AG04450 (cell line): ENCODE data around the gene TLR8. TPM values are rescaled to one million over a fixed set of nuclear protein-coding genes. Genes with fewer than 3 reads are reported as not detected.
"Not testable (repeated sequence)": the region's sequence is repeated elsewhere in the genome, so short reads cannot be mapped to it uniquely, and the experiment has no call there.

Source experiments
- CTCF ChIA-PET: fragments of 300-600, 350-600 bp; formaldehyde crosslinking; extraction: SDS; loops from one replicate; lab custom pipeline; 2022; ENCODE audit warnings: antibody characterized with exemption, inconsistent platforms; lab: Charles Lee
- POLR2A ChIA-PET: fragments of 350-600 bp; formaldehyde crosslinking; extraction: SDS; loops from one replicate; lab custom pipeline; 2021; ENCODE audit warnings: antibody characterized with exemption, inconsistent platforms; lab: Yijun Ruan, JAX
- DNase-seq: peaks from one replicate; pipeline ENCODE4 v3.0.0-alpha.2; 2011; ENCODE audit warnings: low read depth, low spot score
- H3K27ac ChIP-seq: one replicate; pipeline ENCODE4 v1.5.1; 2012; ENCODE audit warnings: low read depth, low read length, control low read depth
- H3K27me3 ChIP-seq: one replicate; pipeline ENCODE4 v1.6.0; 2012; ENCODE audit warnings: low read length; ENCODE audit not compliant: control insufficient read depth, insufficient read depth
- H3K4me3 ChIP-seq: 2 replicates; pipeline ENCODE4 v1.5.1; 2011; ENCODE audit warnings: mild to moderate bottlenecking, low read depth, low read length, control low read depth
- H3K9me3 ChIP-seq: 2 replicates; pipeline ENCODE4 v1.5.1; 2012; ENCODE audit warnings: low read length; ENCODE audit not compliant: control insufficient read depth, insufficient read depth
- CTCF ChIP-seq: IDR thresholded peaks from 2 replicates; pipeline ENCODE4 v1.5.1; 2011; ENCODE audit warnings: low read depth, low read length, control low read depth, inconsistent platforms
- polyA plus RNA-seq: library from polyadenylated mRNA; depleted of rRNA; stranded (reverse); fragments of >200 nt; gene quantifications from 2 replicates; pipeline ENCODE4 v1.2.3, GENCODE V29; 2011

TLR8 gene
- polyA plus RNA-seq, 1 experiment, result not detected

DNA sequence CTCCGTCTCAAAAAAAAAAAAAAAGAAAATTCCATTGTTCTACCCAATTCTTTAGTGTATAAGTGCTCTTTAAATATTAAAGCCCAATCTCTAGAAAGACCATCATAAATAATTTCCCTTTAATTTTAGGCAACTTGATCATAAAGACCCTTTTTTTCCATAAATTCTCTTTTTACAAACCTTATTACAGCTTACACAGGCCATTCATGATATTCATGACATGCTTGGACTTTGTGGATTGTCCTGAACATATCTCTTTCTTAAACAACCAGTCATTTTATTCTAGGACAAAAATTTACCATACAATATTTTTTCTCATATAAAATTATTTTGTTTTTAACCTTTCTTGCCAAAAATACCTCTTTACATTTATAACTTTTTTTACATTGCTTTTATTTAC, 30.5 kb downstream of the TLR8 start:
- no peak for TF ChIP-seq CTCF
- H3K9me3 ChIP-seq, result no peaks in the 10 kb centered on the region
- no peaks in the 10 kb centered on the region for H3K27me3 ChIP-seq
- ChIA-PET CTCF (interaction anchor here (2.3 kb wide), 1 partner anchor 10 kb away, joined by 30 read pairs; no protein-coding TSS in a partner anchor), POLR2A (no interaction called here)
- no peak for DNase-seq
- H3K27ac ChIP-seq, result no peak overlapping the region
- H3K4me3 ChIP-seq, result no peak overlapping the region

- DNase-seq, H3K4me3 ChIP-seq, POLR2A ChIA-PET, H3K9me3 ChIP-seq, CTCF ChIA-PET, H3K27me3 ChIP-seq, H3K27ac ChIP-seq: not testable (repeated sequence)
Measured at GRCh38 chrX:12940471-12940870, 34.1 kb downstream of the TLR8 start.

GRCh38 chrX:12943592-12943991, 37.2 kb downstream of the TLR8 start:
- H3K4me3 ChIP-seq, H3K27me3 ChIP-seq, H3K9me3 ChIP-seq, DNase-seq, H3K27ac ChIP-seq, CTCF ChIA-PET, POLR2A ChIA-PET: not testable (repeated sequence)

- H3K9me3 ChIP-seq, DNase-seq, H3K27ac ChIP-seq, POLR2A ChIA-PET, H3K27me3 ChIP-seq, H3K4me3 ChIP-seq: not testable (repeated sequence)
- CTCF ChIA-PET, result interaction anchor here (3.4 kb wide), 1 partner anchor 545 kb away, joined by 87 read pairs; no protein-coding TSS in a partner anchor
Measured at GRCh38 chrX:12944452-12944851, 38.0 kb downstream of the TLR8 start.

GRCh38 chrX:12945494-12945893, 39.1 kb downstream of the TLR8 start:
- no peak overlapping the region for H3K4me3 ChIP-seq
- H3K27me3 ChIP-seq, result no peaks in the 10 kb centered on the region
- H3K27ac ChIP-seq, result no peak overlapping the region
- no peaks in the 10 kb centered on the region for H3K9me3 ChIP-seq
- CTCF ChIA-PET, result interaction anchor here (1.1 to 3.4 kb wide), 8 partner anchors 25 to 562 kb away, joined by 3 to 87 read pairs (median 6); no protein-coding TSS in a partner anchor
- DNase-seq, result no peak
- no peak for TF ChIP-seq CTCF
- POLR2A ChIA-PET, result interaction anchor here (1.8 kb wide), 1 partner anchor 31 kb away, joined by 39 read pairs; the partner anchor contains the start of gene TMSB4X

GRCh38 chrX:12946406-12946805, 40.0 kb downstream of the TLR8 start:
- DNase-seq, result no peak
- no peak for TF ChIP-seq CTCF
- CTCF ChIA-PET, result interaction anchor here (0.6 to 3.4 kb wide), 72 partner anchors 8 to 1912 kb away, joined by 3 to 87 read pairs (median 4); partner anchors contain the start of gene TMSB4X
- POLR2A ChIA-PET, result interaction anchor here (0.7 to 1.8 kb wide), 4 partner anchors 10 to 542 kb away, joined by 3 to 39 read pairs (median 4); partner anchors contain the start of gene TMSB4X
- Histone ChIP-seq H3K27me3 (no peaks in the 10 kb centered on the region), H3K4me3 (no peak overlapping the region), H3K9me3 (no peaks in the 10 kb centered on the region), H3K27ac (no peak overlapping the region)
